AG09319 (cell line): ENCODE data around the gene PCCA.

Source experiments
- DNase-seq: peaks from one replicate; pipeline ENCODE4 v3.0.0-alpha.2; 2010; ENCODE audit warnings: low read depth; ENCODE audit errors: extremely low read depth
- CTCF ChIP-seq: IDR thresholded peaks from 2 replicates; pipeline ENCODE4 v1.5.1; 2011; ENCODE audit warnings: low read depth, mild to moderate bottlenecking, inconsistent platforms, low read length, moderate library complexity

PCCA gene

GRCh38 chr13:100234006-100234405 is 145.1 kb downstream of the PCCA start:
- TF ChIP-seq CTCF = no peak

GRCh38 chr13:100234524-100235136 is 145.7 kb downstream of the PCCA start:
- DNase-seq = no peak
- no peak for TF ChIP-seq CTCF

More at GRCh38 chr13:100234006-100234405, 145.1 kb downstream of the PCCA start:
- DNase-seq = no peak

- peak; percentile 32 for DNase-seq
- TF ChIP-seq CTCF = peak; percentile 59
Measured at GRCh38 chr13:100235311-100235901, 146.5 kb downstream of the PCCA start.

- DNase-seq = no peak
- TF ChIP-seq CTCF = no peak
Measured at GRCh38 chr13:100240109-100240779, 151.4 kb downstream of the PCCA start.

DNA sequence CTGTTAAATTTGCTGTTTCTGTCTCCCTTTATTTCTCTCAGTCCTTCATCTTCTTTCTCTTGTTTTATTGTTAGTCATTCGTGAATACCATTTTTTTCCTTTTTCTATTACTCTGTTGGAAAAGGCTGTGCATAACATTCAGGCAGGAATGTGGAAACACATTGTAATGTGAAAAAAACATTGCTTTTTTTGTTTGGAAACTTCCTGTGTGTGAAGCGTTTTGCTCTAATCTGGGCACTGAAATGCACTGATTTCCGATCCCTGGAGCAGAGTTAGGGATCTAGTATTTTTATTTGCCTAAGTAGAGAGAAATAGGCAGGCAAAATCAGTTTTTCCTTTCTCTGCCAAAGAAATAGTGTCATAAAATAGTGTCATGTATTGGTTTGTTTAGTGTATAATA is 155.5 kb downstream of the PCCA start:
- TF ChIP-seq CTCF = no peak

GRCh38 chr13:100245104-100245503 is 156.2 kb downstream of the PCCA start:
- TF ChIP-seq CTCF = no peak
- no peak for DNase-seq

More for the DNA sequence above, 155.5 kb downstream of the PCCA start:
- DNase-seq = no peak

DNA sequence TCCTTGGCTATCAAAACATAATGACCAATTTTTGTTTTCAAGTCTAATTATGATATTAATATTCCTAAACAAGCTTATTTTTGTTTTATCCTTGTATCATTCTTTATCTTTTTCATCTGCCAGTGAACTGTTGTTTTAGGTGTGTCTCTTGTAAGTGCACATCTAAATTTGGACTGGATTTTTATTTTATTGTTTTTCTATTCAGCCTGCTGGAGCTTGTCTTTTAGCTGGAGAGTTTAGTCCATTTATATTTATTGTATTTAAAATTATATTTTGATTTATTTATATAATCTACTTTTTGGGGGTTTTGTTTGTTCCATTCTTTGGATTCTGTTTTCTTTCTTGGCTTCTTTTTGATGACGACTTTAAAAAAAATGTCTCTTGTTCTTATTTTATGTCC is 159.0 kb downstream of the PCCA start:
- no peak for TF ChIP-seq CTCF
- DNase-seq = no peak
